ENCODE measurements around the gene RNASE8.

The RNASE8 gene

GRCh38 chr14:21025371-21026273 lies 32.0 kb upstream of the RNASE8 start:
- no peak for TF ChIP-seq ZFX (IDR thresholded peaks at IDR 0.05)
- TF ChIP-seq CTCF (conservative IDR thresholded peaks at IDR 0.05): no peak
- H3K27ac ChIP-seq: peak overlapping the region; percentile 76

GRCh38 chr14:21026274-21026987 lies 31.2 kb upstream of the RNASE8 start:
- H3K27ac ChIP-seq: no peak overlapping the region
- no peak for TF ChIP-seq ZFX (IDR thresholded peaks at IDR 0.05)
- no peak for TF ChIP-seq CTCF (conservative IDR thresholded peaks at IDR 0.05)

- TF ChIP-seq ZFX (IDR thresholded peaks at IDR 0.05) (no peak), CTCF (conservative IDR thresholded peaks at IDR 0.05) (no peak)
- H3K27ac ChIP-seq: no peak overlapping the region
Observed at GRCh38 chr14:21026988-21027315, 30.7 kb upstream of the RNASE8 start.

GRCh38 chr14:21029917-21030316 lies 27.7 kb upstream of the RNASE8 start, which contains the start of gene TPPP2:
TPPP2 (plus strand) TSS chr14:21030217; CDS start chr14:21030582, 365 bp downstream.
- no peak within 1 kb of the TSS for H3K27ac ChIP-seq
- TF ChIP-seq CTCF (conservative IDR thresholded peaks at IDR 0.05) (no peak), ZFX (IDR thresholded peaks at IDR 0.05) (no peak)

GRCh38 chr14:21030531-21030930 lies 27.1 kb upstream of the RNASE8 start:
- no peak for TF ChIP-seq CTCF (conservative IDR thresholded peaks at IDR 0.05)
- no peak for TF ChIP-seq ZFX (IDR thresholded peaks at IDR 0.05)

GRCh38 chr14:21032326-21033132 lies 25.1 kb upstream of the RNASE8 start:
- TF ChIP-seq CTCF (conservative IDR thresholded peaks at IDR 0.05): no peak
- no peak for TF ChIP-seq ZFX (IDR thresholded peaks at IDR 0.05)
- H3K27ac ChIP-seq: no peak overlapping the region

More at GRCh38 chr14:21030531-21030930, 27.1 kb upstream of the RNASE8 start:
- no peak overlapping the region for H3K27ac ChIP-seq

Data from C4-2B (cell line).